ENCODE measurements around the gene HAL. TPM values are rescaled to one million over a fixed set of nuclear protein-coding genes. Genes with fewer than 3 reads are reported as not detected.

HAL gene
- total and polyA plus RNA-seq, 2 of the 8 experiments (the other 6 are each of a cell fraction or from before 2014, with no cell fraction given): 0.12 to 0.17 TPM

DNA sequence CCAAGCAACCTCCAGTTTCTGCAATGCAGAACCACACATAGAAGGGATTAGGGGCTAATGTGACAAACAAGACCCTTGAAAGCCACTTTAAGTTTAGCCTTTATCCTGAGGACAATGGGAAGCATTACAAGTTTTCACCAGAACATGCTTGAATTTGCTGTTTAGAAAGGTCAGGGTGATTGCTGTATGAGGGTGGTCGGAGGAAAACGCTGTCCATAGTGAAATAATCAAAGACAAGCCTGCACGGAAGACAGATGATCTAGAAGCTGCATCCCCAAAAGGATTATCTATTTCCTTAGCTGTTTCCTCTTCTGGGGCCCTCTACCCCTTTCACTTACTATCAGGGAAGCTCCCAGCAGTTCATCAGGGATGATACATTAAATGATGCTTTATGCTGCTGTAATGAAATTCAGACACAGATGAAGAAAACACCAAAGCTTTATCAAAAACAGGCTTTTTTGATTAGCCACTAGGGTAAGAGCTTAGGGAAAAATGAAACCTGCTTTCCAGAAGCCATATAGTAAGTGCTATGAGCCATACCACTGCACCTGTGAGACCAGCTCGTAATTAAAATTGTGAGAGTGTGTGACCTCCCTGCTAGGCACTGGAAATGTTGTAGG lies 6.5 kb downstream of the HAL start (continued):
- TF ChIP-seq SAP30 (IDR thresholded peaks at IDR 0.05; ENCODE audit: insufficient read depth, insufficient replicate concordance, low read length): no peak
- no peak for TF ChIP-seq GTF2F1 (IDR thresholded peaks at IDR 0.05; ENCODE audit: borderline replicate concordance, low read depth, low read length)
- no peak for TF ChIP-seq ASH2L (IDR thresholded peaks at IDR 0.05; ENCODE audit: low read length)
- TF ChIP-seq KDM5A (IDR thresholded peaks at IDR 0.05; ENCODE audit: low read length): no peak
- TF ChIP-seq KDM4A (IDR thresholded peaks at IDR 0.05; ENCODE audit: low read depth, low read length, severe bottlenecking): no peak
